Heart left ventricle (tissue), 16 donors: Measurements from ENCODE around the gene COL26A1. TPM values are rescaled to one million over a fixed set of nuclear protein-coding genes. Genes with fewer than 3 reads are reported as not detected.

Experiments used
- ATAC-seq, 4 donors: fragments of 200-7000 bp; cut with Tn5 transposase; one replicate each; pipeline ENCODE4 v1.9.1; 2020 to 2022; ENCODE audit warnings: moderate library complexity in 4 of 4, mild to moderate bottlenecking in 3 of 4, moderate number of reproducible peaks in 1 of 4
- DNase-seq, 5 donors: peaks; one replicate each; pipeline ENCODE4 v3.0.0-alpha.2; 2020
- H3K27ac ChIP-seq, 12 donors: fragments of 200-600 bp; sonication (generic) in 4 of 12; one replicate each; pipeline versions ENCODE4 v1.5.0 to v1.8.0; 2016 to 2022; ENCODE audit warnings: mild to moderate bottlenecking in 2 of 12
- H3K27me3 ChIP-seq, 9 donors: fragments of 200-600 bp; sonication (generic) in 2 of 9; one replicate each; pipeline versions ENCODE4 v1.5.1 to v1.8.0; 2016 to 2022; ENCODE audit warnings: mild to moderate bottlenecking in 3 of 9
- H3K36me3 ChIP-seq, 9 donors: fragments of 200-600 bp; sonication (generic) in 2 of 9; one replicate each; pipeline versions ENCODE4 v1.5.0 to v1.8.0; 2018 to 2022; ENCODE audit warnings: mild to moderate bottlenecking in 2 of 9
- H3K4me1 ChIP-seq, 12 donors: fragments of 200-600 bp; sonication (generic) in 4 of 12; one replicate each; pipeline versions ENCODE4 v1.5.0 to v1.8.0; 2016 to 2022; ENCODE audit warnings: mild to moderate bottlenecking in 3 of 12
- H3K4me3 ChIP-seq, 12 donors: fragments of 200-600 bp; sonication (generic) in 4 of 12; one replicate each; pipeline versions ENCODE4 v1.5.0 to v1.8.0; 2017 to 2022; ENCODE audit warnings: mild to moderate bottlenecking in 9 of 12, moderate library complexity in 4 of 12
- H3K9me3 ChIP-seq, 12 donors: fragments of 200-600 bp; sonication (generic) in 4 of 12; one replicate each; pipeline versions ENCODE4 v1.5.0 to v1.8.0; 2016 to 2022; ENCODE audit warnings: mild to moderate bottlenecking in 1 of 12
- CTCF ChIP-seq, 12 donors: fragments of 200-600 bp; sonication (generic) in 4 of 12; IDR thresholded peaks; one replicate each; pipeline versions ENCODE4 v1.5.0 to v1.8.0; 2018 to 2022; ENCODE audit warnings: antibody characterized with exemption in 12 of 12, mild to moderate bottlenecking in 5 of 12
- POLR2A ChIP-seq, 2 donors: fragments of 450-650 bp; IDR thresholded peaks; one replicate each; pipeline ENCODE4 v1.6.1; 2017; ENCODE audit warnings: antibody characterized with exemption in 2 of 2, mild to moderate bottlenecking in 2 of 2, moderate library complexity in 2 of 2
- WGBS, 4 donors: extraction: QIAGEN DNeasy Blood & Tissue Kit in 2 of 4; methylation state at CpG; one replicate each; pipeline versions ENCODE4 v1.1.5 to v1.1.7; 2013 to 2018; 5-methylcytosine and 5-hydroxymethylcytosine counted together
- intact Hi-C, 10 donors: fragments of 100-400 bp; cut with DNase I; formaldehyde crosslinking; loops; one replicate each; pipeline versions ENCODE4 v1.11.1 to v1.14.2; 2022
- polyA plus RNA-seq, 2 donors: library from polyadenylated mRNA; stranded (reverse); fragments of 200-250 nt; gene quantifications; one replicate each; pipeline ENCODE4 v1.2.3, GENCODE V29; 2013
- total RNA-seq, 9 donors: library from RNA; depleted of rRNA in 2 of 9; stranded (reverse); fragments of >200 nt in 2 of 9; fragmentation: NEBNext Ultra II Directional in 3 of 9; extraction: Animal tissue kit (Norgen Biotek cat#: 25700) in 3 of 9; gene quantifications; one replicate each; pipeline versions ENCODE4 v1.1.0 to v1.2.4, GENCODE V29; 2016 to 2023
- donor health status: ischemic (EF 13 %, LVEDD 7.1; RV severe dilation, severe dysfunction).
- donor health status: healthy with polysubstance abuse.
- donor health status: DM: no; HTN: yes; CAD: no.
- donor health status: DM: no; HTN: no; CAD: no.
- donor health status: ischemic (EF 25% LVEDD 6.9; RV normal size, moderate dysfunction).
- donor health status: ischemic (EF 25% LVEDD 5.7; RV mildly dilated, moderate dysfunction).
- donor health status: healthy.
- donor health status: DM: yes; HTN: yes; CAD: no.
- donor health status: ischemic (EF 35%, LVEDD 5.7; RV mildly dilated, moderate dysfunction).
- donor health status: nonischemic (EF 11% LVEDD 7.7; RV severe dilation, severe dysfunction).
- donor health status: DM: yes; HTN: yes; CAD: no.
- donor health status: PGD.
- donor health status: ischemic (EF 29% LVEDD 5.4; RV normal size, mild dysfunction).
- donor health status: nonischemic (EF 23%, LVEDD 6.1; RV moderate dilation, normal function).

COL26A1 gene
- total and polyA plus RNA-seq, 11 donors = 0.08 to 2.1 TPM; not detected in 9

GRCh38 chr7:101538596-101539459 lies 176.2 kb downstream of the COL26A1 start:
- Histone ChIP-seq H3K27ac (no peak overlapping the region), H3K4me3 (no peak overlapping the region), H3K4me1 (peaks cover 0 to 19% (median 0%) of the 10 kb centered on the region in 12 donors), H3K27me3 (peaks cover 0 to 5% (median 0%) of the 10 kb centered on the region in 9 donors), H3K9me3 (peaks cover 0 to 5% (median 0%) of the 10 kb centered on the region in 12 donors), H3K36me3 (no peaks in the 10 kb centered on the region)
- WGBS, 4 donors = 24 to 32% (median 29%) methylated on average over 14 to 15 of the region's 15 CpGs
- TF ChIP-seq POLR2A (IDR thresholded peaks at IDR 0.05) (no peak), CTCF (IDR thresholded peaks at IDR 0.05) (peak; percentile 70 to 95 (median 86))
- DNase-seq (peak in 4 of 5 donors; percentile 36 to 80 (median 48)), ATAC-seq (peak; percentile 34 to 68 (median 64))
- intact Hi-C loops = loop anchor here in 8 of 10 donors (2.0 to 10.0 kb wide), 5 partner anchors 172 to 218 kb away; partner anchors contain the start of genes COL26A1 (in 6 of the 8) and IFT22 (in 1 of the 8)

GRCh38 chr7:101539784-101540183 lies 177.1 kb downstream of the COL26A1 start:
- WGBS, 4 donors = 81 to 88% (median 82%) methylated on average over 9 to 13 of the region's 13 CpGs
- H3K27me3 ChIP-seq = peaks cover 0 to 5% (median 0%) of the 10 kb centered on the region in 9 donors
- DNase-seq (peak in 1 of 5 donors; percentile 46), ATAC-seq (no peak)
- peaks cover 0 to 19% (median 0%) of the 10 kb centered on the region in 12 donors for H3K4me1 ChIP-seq
- no peaks in the 10 kb centered on the region for H3K36me3 ChIP-seq
- H3K4me3 ChIP-seq = no peak overlapping the region
- intact Hi-C loops = loop anchor here in 9 of 10 donors (2.0 to 10.0 kb wide), 9 partner anchors 145 to 848 kb away; partner anchors contain the start of genes COL26A1 (in 6 of the 9), CUX1 (in 1 of the 9) and IFT22 (in 1 of the 9)
- H3K9me3 ChIP-seq = peaks cover 0 to 5% (median 0%) of the 10 kb centered on the region in 12 donors
- no peak for TF ChIP-seq CTCF (IDR thresholded peaks at IDR 0.05)
- TF ChIP-seq POLR2A (IDR thresholded peaks at IDR 0.05) = no peak
- H3K27ac ChIP-seq = no peak overlapping the region

- Histone ChIP-seq H3K27ac (no peak overlapping the region), H3K36me3 (no peaks in the 10 kb centered on the region), H3K4me3 (no peak overlapping the region), H3K27me3 (peaks cover 0 to 5% (median 0%) of the 10 kb centered on the region in 9 donors), H3K4me1 (peaks cover 0 to 9% (median 0%) of the 10 kb centered on the region in 12 donors), H3K9me3 (no peaks in the 10 kb centered on the region)
- ATAC-seq (peak in 3 of 4 donors; percentile 34 to 52 (median 35)), DNase-seq (peak; percentile 45 to 68 (median 57))
- intact Hi-C loops = loop anchor here in 9 of 10 donors (1.0 to 10.0 kb wide), 6 partner anchors 142 to 845 kb away; partner anchors contain the start of gene CUX1 (in 1 of the 9)
- TF ChIP-seq POLR2A (IDR thresholded peaks at IDR 0.05) (no peak), CTCF (IDR thresholded peaks at IDR 0.05) (peak; percentile 74 to 93 (median 89))
- WGBS, 4 donors = 31 to 48% (median 32%) methylated on average over 12 to 16 of the region's 16 CpGs
Measured at GRCh38 chr7:101542527-101543241, 180.0 kb downstream of the COL26A1 start.
